ENCODE measurements around the gene B4GALNT1.

The B4GALNT1 gene

GRCh38 chr12:57581802-57582201, 51.2 kb downstream of the B4GALNT1 start:
- Histone ChIP-seq H3K36me3 (ENCODE audit: control insufficient read depth, insufficient read depth, low read length) (no peaks in the 10 kb centered on the region), H3K4me3 (ENCODE audit: low read length) (no peak overlapping the region), H3K4me1 (ENCODE audit: control insufficient read depth, insufficient read depth, low read length) (no peaks in the 10 kb centered on the region), H3K9ac (ENCODE audit: low read length) (no peak overlapping the region), H3K27ac (ENCODE audit: low read depth, low read length) (no peak overlapping the region), H3K27me3 (ENCODE audit: control insufficient read depth, insufficient read depth, low read length) (no peaks in the 10 kb centered on the region)

- H3K9ac ChIP-seq (ENCODE audit: low read length) = no peak overlapping the region
- H3K36me3 ChIP-seq (ENCODE audit: control insufficient read depth, insufficient read depth, low read length) = no peaks in the 10 kb centered on the region
- no peak overlapping the region for H3K4me3 ChIP-seq (ENCODE audit: low read length)
- H3K27me3 ChIP-seq (ENCODE audit: control insufficient read depth, insufficient read depth, low read length) = no peaks in the 10 kb centered on the region
- H3K4me1 ChIP-seq (ENCODE audit: control insufficient read depth, insufficient read depth, low read length) = no peaks in the 10 kb centered on the region
- no peak overlapping the region for H3K27ac ChIP-seq (ENCODE audit: low read depth, low read length)
These were observed 52.6 kb downstream of the B4GALNT1 start for GRCh38 chr12:57580466-57580795.

GRCh38 chr12:57579677-57580465, 53.1 kb downstream of the B4GALNT1 start:
- Histone ChIP-seq H3K9ac (ENCODE audit: low read length) (no peak overlapping the region), H3K36me3 (ENCODE audit: control insufficient read depth, insufficient read depth, low read length) (no peaks in the 10 kb centered on the region), H3K4me3 (ENCODE audit: low read length) (no peak overlapping the region), H3K27ac (ENCODE audit: low read depth, low read length) (no peak overlapping the region), H3K27me3 (ENCODE audit: control insufficient read depth, insufficient read depth, low read length) (no peaks in the 10 kb centered on the region), H3K4me1 (ENCODE audit: control insufficient read depth, insufficient read depth, low read length) (no peaks in the 10 kb centered on the region)

GRCh38 chr12:57579011-57579410, 54.0 kb downstream of the B4GALNT1 start:
- no peaks in the 10 kb centered on the region for H3K36me3 ChIP-seq (ENCODE audit: control insufficient read depth, insufficient read depth, low read length)
- no peaks in the 10 kb centered on the region for H3K27me3 ChIP-seq (ENCODE audit: control insufficient read depth, insufficient read depth, low read length)
- H3K4me1 ChIP-seq (ENCODE audit: control insufficient read depth, insufficient read depth, low read length) = no peaks in the 10 kb centered on the region
- H3K27ac ChIP-seq (ENCODE audit: low read depth, low read length) = no peak overlapping the region
- H3K9ac ChIP-seq (ENCODE audit: low read length) = no peak overlapping the region
- no peak overlapping the region for H3K4me3 ChIP-seq (ENCODE audit: low read length)

- Histone ChIP-seq H3K4me1 (ENCODE audit: control insufficient read depth, insufficient read depth, low read length) (no peaks in the 10 kb centered on the region), H3K36me3 (ENCODE audit: control insufficient read depth, insufficient read depth, low read length) (no peaks in the 10 kb centered on the region), H3K27me3 (ENCODE audit: control insufficient read depth, insufficient read depth, low read length) (no peaks in the 10 kb centered on the region), H3K9ac (ENCODE audit: low read length) (no peak overlapping the region), H3K4me3 (ENCODE audit: low read length) (no peak overlapping the region), H3K27ac (ENCODE audit: low read depth, low read length) (no peak overlapping the region)
These were observed 54.8 kb downstream of the B4GALNT1 start for GRCh38 chr12:57577981-57578758.

- Histone ChIP-seq H3K27ac (ENCODE audit: low read depth, low read length) (no peak overlapping the region), H3K4me1 (ENCODE audit: control insufficient read depth, insufficient read depth, low read length) (no peaks in the 10 kb centered on the region), H3K9ac (ENCODE audit: low read length) (no peak overlapping the region), H3K27me3 (ENCODE audit: control insufficient read depth, insufficient read depth, low read length) (no peaks in the 10 kb centered on the region), H3K36me3 (ENCODE audit: control insufficient read depth, insufficient read depth, low read length) (no peaks in the 10 kb centered on the region), H3K4me3 (ENCODE audit: low read length) (no peak overlapping the region)
These were observed 56.3 kb downstream of the B4GALNT1 start for GRCh38 chr12:57576613-57577160.
